Mesenchymal stem cell (in vitro differentiated cells and primary cell): ENCODE results near the gene TNK1.

Source experiments
- DNase-seq: peaks from one replicate; pipeline ENCODE4 v3.0.0-alpha.2; 2013
- H2AFZ ChIP-seq: one replicate; pipeline ENCODE4 v1.6.1; 2013; ENCODE audit warnings: low read depth, mild to moderate bottlenecking, control low read depth, inconsistent platforms, low read length, moderate library complexity
- H2AK5ac ChIP-seq: 2 replicates; pipeline ENCODE4 v1.6.1; 2013; ENCODE audit warnings: low read length, moderate library complexity, mild to moderate bottlenecking, inconsistent platforms; ENCODE audit not compliant: severe bottlenecking
- H2BK120ac ChIP-seq: one replicate; pipeline ENCODE4 v1.6.1; 2013; ENCODE audit warnings: low read depth, mild to moderate bottlenecking, inconsistent platforms, low read length, moderate library complexity
- H2BK12ac ChIP-seq, 2 experiments: one replicate each; pipeline ENCODE4 v1.6.1; 2013; ENCODE audit warnings: inconsistent platforms in 2 of 2, low read length in 2 of 2, mild to moderate bottlenecking in 2 of 2, moderate library complexity in 2 of 2, control low read depth in 1 of 2
- H2BK15ac ChIP-seq: one replicate; pipeline ENCODE4 v1.6.1; 2013; ENCODE audit warnings: mild to moderate bottlenecking, low read depth, inconsistent platforms; ENCODE audit not compliant: poor library complexity, severe bottlenecking
- H2BK5ac ChIP-seq: 2 replicates; pipeline ENCODE4 v1.6.1; 2013; ENCODE audit warnings: low read depth, mild to moderate bottlenecking, low read length, control low read depth, inconsistent platforms; ENCODE audit not compliant: poor library complexity, severe bottlenecking
- H3K14ac ChIP-seq, 2 experiments: one replicate each; pipeline ENCODE4 v1.6.1; 2013; ENCODE audit warnings: inconsistent platforms in 2 of 2, low read length in 2 of 2, control low read depth in 1 of 2, mild to moderate bottlenecking in 1 of 2, moderate library complexity in 1 of 2
- H3K18ac ChIP-seq, 2 experiments: one replicate each; pipeline ENCODE4 v1.6.1; 2013; ENCODE audit warnings: inconsistent platforms in 2 of 2, low read length in 2 of 2, control low read depth in 1 of 2, low read depth in 1 of 2, mild to moderate bottlenecking in 1 of 2
- H3K23ac ChIP-seq, 2 experiments: one replicate each; pipeline ENCODE4 v1.6.1; 2013; ENCODE audit warnings: inconsistent platforms in 2 of 2, low read length in 2 of 2, mild to moderate bottlenecking in 2 of 2, moderate library complexity in 2 of 2, control low read depth in 1 of 2
- H3K27ac ChIP-seq: 2 replicates; pipeline ENCODE4 v1.5.1; 2013; ENCODE audit warnings: mild to moderate bottlenecking, moderate library complexity, low read length, control low read depth, inconsistent platforms; ENCODE audit not compliant: poor library complexity, severe bottlenecking
- H3K27me3 ChIP-seq, 2 experiments: 2 replicates each; pipeline versions ENCODE4 v1.6.1 to v1.7.0; 2013; ENCODE audit warnings: low read length in 2 of 2, mild to moderate bottlenecking in 2 of 2, moderate library complexity in 2 of 2, control low read depth in 1 of 2, inconsistent platforms in 1 of 2; ENCODE audit not compliant: control insufficient read depth in 1 of 2, insufficient read depth in 1 of 2
- H3K36me3 ChIP-seq, 2 experiments: 2 replicates each; pipeline versions ENCODE4 v1.6.1 to v1.7.0; 2013; ENCODE audit warnings: low read length in 2 of 2, control low read depth in 1 of 2, inconsistent platforms in 1 of 2, low read depth in 1 of 2, mild to moderate bottlenecking in 1 of 2; ENCODE audit not compliant: insufficient read depth in 2 of 2, control insufficient read depth in 1 of 2
- H3K4ac ChIP-seq, 2 experiments: one replicate each; pipeline ENCODE4 v1.6.1; 2013; ENCODE audit warnings: inconsistent platforms in 2 of 2, low read length in 2 of 2, mild to moderate bottlenecking in 2 of 2, moderate library complexity in 2 of 2, control low read depth in 1 of 2, low read depth in 1 of 2
- H3K4me1 ChIP-seq: 2 replicates; pipeline ENCODE4 v1.6.1; 2013; ENCODE audit warnings: low read depth, low read length, control low read depth; ENCODE audit not compliant: control insufficient read depth, insufficient read depth
- H3K4me2 ChIP-seq: 2 replicates; pipeline ENCODE4 v1.6.1; 2013; ENCODE audit warnings: low read length, mild to moderate bottlenecking, inconsistent platforms; ENCODE audit not compliant: poor library complexity, severe bottlenecking
- H3K4me3 ChIP-seq, 2 experiments: 2 replicates each; pipeline versions ENCODE4 v1.5.1 to v1.7.0; 2013; ENCODE audit warnings: low read length in 2 of 2, mild to moderate bottlenecking in 2 of 2, control low read depth in 1 of 2, low read depth in 1 of 2; ENCODE audit not compliant: insufficient read depth in 1 of 2
- H3K79me1 ChIP-seq: replicated peaks from 2 replicates; pipeline ENCODE4 v1.6.1; 2013; ENCODE audit warnings: mild to moderate bottlenecking, control low read depth, low read length, inconsistent platforms; ENCODE audit not compliant: poor library complexity, severe bottlenecking
- H3K9ac ChIP-seq: 2 replicates; pipeline ENCODE4 v1.7.0; 2013; ENCODE audit warnings: mild to moderate bottlenecking, low read length, moderate library complexity
- H3K9me3 ChIP-seq: 2 replicates; pipeline ENCODE4 v1.7.0; 2013; ENCODE audit warnings: mild to moderate bottlenecking, low read length; ENCODE audit not compliant: control insufficient read depth
- H4K8ac ChIP-seq: one replicate; pipeline ENCODE4 v1.6.1; 2013; ENCODE audit warnings: inconsistent platforms, mild to moderate bottlenecking, low read length, moderate library complexity
- H4K91ac ChIP-seq: one replicate; pipeline ENCODE4 v1.6.1; 2013; ENCODE audit warnings: mild to moderate bottlenecking, low read length, inconsistent platforms
- WGBS: methylation state at CpG from one replicate; pipeline ENCODE4 v1.1.7; 2013; ENCODE audit warnings: mixed read lengths; 5-methylcytosine and 5-hydroxymethylcytosine counted together

TNK1 gene

GRCh38 chr17:7379134-7379533 lies 1.8 kb upstream of the TNK1 start:
- Histone ChIP-seq H3K14ac (no peak overlapping the region), H3K4me1 (peaks cover 15% of the 10 kb centered on the region), H3K9me3 (peaks cover 12% of the 10 kb centered on the region), H2BK5ac (no peak overlapping the region), H2AFZ (no peak overlapping the region), H3K27me3 (peaks cover 42 to 52% of the 10 kb centered on the region in 2 experiments), H2BK15ac (no peak overlapping the region), H4K91ac (no peak overlapping the region), H3K4me3 (no peak overlapping the region), H2BK12ac (no peak overlapping the region), H4K8ac (no peak overlapping the region), H3K4ac (no peak overlapping the region), H2BK120ac (no peak overlapping the region), H3K9ac (no peak overlapping the region), H3K18ac (no peak overlapping the region), H3K79me1 (no peaks in the 10 kb centered on the region), H3K23ac (no peak overlapping the region), H2AK5ac (no peak overlapping the region), H3K36me3 (no peaks in the 10 kb centered on the region), H3K27ac (no peak overlapping the region), H3K4me2 (no peak overlapping the region)
- DNase-seq, result no peak
- no CpG with 5 or more reads among the region's 3 CpGs for WGBS

- H3K4me3 ChIP-seq, result peak overlapping the region in 1 of 2 experiments; percentile 59
- H3K36me3 ChIP-seq, result no peaks in the 10 kb centered on the region
- no peak overlapping the region for H2BK5ac ChIP-seq
- WGBS, result 70% methylated on average over 7 of the region's 7 CpGs
- H3K4ac ChIP-seq, result no peak overlapping the region
- no peak overlapping the region for H2BK15ac ChIP-seq
- no peak overlapping the region for H4K91ac ChIP-seq
- H2AFZ ChIP-seq, result no peak overlapping the region
- no peak overlapping the region for H3K18ac ChIP-seq
- H3K9ac ChIP-seq, result peak overlapping the region; percentile 20
- H3K4me1 ChIP-seq, result peaks cover 19% of the 10 kb centered on the region
- no peak overlapping the region for H2BK120ac ChIP-seq
- peak overlapping the region; percentile 30 for H3K4me2 ChIP-seq
- H3K9me3 ChIP-seq, result peaks cover 12% of the 10 kb centered on the region
- H3K14ac ChIP-seq, result no peak overlapping the region
- no peak overlapping the region for H2AK5ac ChIP-seq
- H3K27me3 ChIP-seq, result peaks cover 42 to 52% of the 10 kb centered on the region in 2 experiments
- no peak overlapping the region for H3K27ac ChIP-seq
- DNase-seq, result no peak
- H2BK12ac ChIP-seq, result no peak overlapping the region
- H3K23ac ChIP-seq, result no peak overlapping the region
- H4K8ac ChIP-seq, result no peak overlapping the region
- no peaks in the 10 kb centered on the region for H3K79me1 ChIP-seq
These were observed 568 bp upstream of the TNK1 start for GRCh38 chr17:7380321-7380720.

GRCh38 chr17:7382901-7383300 lies 2.0 kb downstream of the TNK1 start:
- Histone ChIP-seq H2AK5ac (no peak overlapping the region), H4K8ac (no peak overlapping the region), H2AFZ (no peak overlapping the region), H3K79me1 (no peaks in the 10 kb centered on the region), H3K4me1 (peaks cover 19% of the 10 kb centered on the region), H3K27me3 (peaks cover 42 to 46% of the 10 kb centered on the region in 2 experiments), H2BK5ac (no peak overlapping the region), H3K36me3 (peaks cover 0 to 17% of the 10 kb centered on the region in 2 experiments), H3K4me2 (no peak overlapping the region), H3K27ac (no peak overlapping the region), H2BK120ac (no peak overlapping the region), H3K23ac (no peak overlapping the region), H3K4ac (no peak overlapping the region), H3K4me3 (no peak overlapping the region), H4K91ac (no peak overlapping the region), H3K9ac (no peak overlapping the region), H3K14ac (no peak overlapping the region), H3K9me3 (peaks cover 12% of the 10 kb centered on the region), H3K18ac (no peak overlapping the region), H2BK15ac (no peak overlapping the region), H2BK12ac (no peak overlapping the region)
- WGBS, result 88% methylated on average over 10 of the region's 10 CpGs
- DNase-seq, result no peak

GRCh38 chr17:7383371-7383741 lies 2.5 kb downstream of the TNK1 start:
- no peak overlapping the region for H2BK5ac ChIP-seq
- 89% methylated on average over 11 of the region's 11 CpGs for WGBS
- no peak overlapping the region for H3K4ac ChIP-seq

More at GRCh38 chr17:7383371-7383741, 2.5 kb downstream of the TNK1 start:
- Histone ChIP-seq H3K23ac (no peak overlapping the region), H3K27me3 (peaks cover 42 to 46% of the 10 kb centered on the region in 2 experiments), H3K36me3 (peaks cover 2 to 22% of the 10 kb centered on the region in 2 experiments), H3K27ac (no peak overlapping the region), H3K4me2 (no peak overlapping the region), H3K4me1 (peaks cover 19% of the 10 kb centered on the region), H2BK12ac (no peak overlapping the region), H3K9ac (peak overlapping the region; percentile 2), H2AK5ac (no peak overlapping the region), H4K8ac (no peak overlapping the region), H3K9me3 (peaks cover 12% of the 10 kb centered on the region), H4K91ac (no peak overlapping the region), H3K79me1 (peaks cover under 1% of the 10 kb centered on the region), H3K18ac (no peak overlapping the region), H2AFZ (no peak overlapping the region), H2BK15ac (no peak overlapping the region), H3K4me3 (peak overlapping the region in 1 of 2 experiments; percentile 65), H3K14ac (peak overlapping the region in 1 of 2 experiments; percentile 79), H2BK120ac (no peak overlapping the region)
- DNase-seq, result no peak
